Measurements from ENCODE around the gene TCEAL7. TPM values are rescaled to one million over a fixed set of nuclear protein-coding genes. Genes with fewer than 3 reads are reported as not detected.
"Not testable (repeated sequence)": the region's sequence is repeated elsewhere in the genome, so short reads cannot be mapped to it uniquely, and the experiment has no call there.

Gene TCEAL7
- total and polyA plus RNA-seq, 2 of the 4 experiments (the other 2 are of a cell fraction) = 6.5 to 15.4 TPM

- ATAC-seq (ENCODE audit: low read depth); H3K4me1 ChIP-seq (ENCODE audit: control insufficient read depth, insufficient read depth, low read length); H3K9me3 ChIP-seq (ENCODE audit: control insufficient read depth, insufficient read depth, low read length); H3K4me3 ChIP-seq (ENCODE audit: insufficient read depth, low read depth, low read length); H3K23ac ChIP-seq (ENCODE audit: low read depth, low read length); H3K79me1 ChIP-seq (ENCODE audit: low read depth in 1 of 2, low read length in 2 of 2); H4K5ac ChIP-seq (ENCODE audit: low read depth, low read length); H4K91ac ChIP-seq (ENCODE audit: insufficient read depth, low read depth, low read length); H3K9ac ChIP-seq (ENCODE audit: low read depth, low read length); H3K9me1 ChIP-seq (ENCODE audit: insufficient read depth, low read length); H2BK20ac ChIP-seq (ENCODE audit: low read depth, low read length); H3K4me2 ChIP-seq (ENCODE audit: low read depth, low read length); dilution Hi-C loops (cut with HindIII; ENCODE audit: low sequenced_read_pairs, unreplicated experiment); H3K56ac ChIP-seq (ENCODE audit: extremely low read depth, insufficient read depth, low read length); in situ Hi-C loops (cut with MboI; ENCODE audit: low sequenced_read_pairs); H3K27ac ChIP-seq (ENCODE audit: insufficient read depth, low read length); DNase-seq; H2AFZ ChIP-seq (replicated peaks; ENCODE audit: low read length, poor library complexity); H4K20me1 ChIP-seq (ENCODE audit: insufficient read depth, low read length); H3K18ac ChIP-seq (ENCODE audit: low read depth, low read length); H4K8ac ChIP-seq (ENCODE audit: low read depth in 2 of 2, low read length in 2 of 2); H2BK120ac ChIP-seq (ENCODE audit: low read depth, low read length); BruUV-seq (replicated peaks); H3K14ac ChIP-seq (replicated peaks; ENCODE audit: low read depth, low read length); H2AK5ac ChIP-seq (ENCODE audit: low read depth, low read length); H3K4ac ChIP-seq (ENCODE audit: low read depth, low read length); H3K27me3 ChIP-seq (ENCODE audit: control insufficient read depth, insufficient read depth, low read length); H2BK15ac ChIP-seq (ENCODE audit: low read depth, low read length); H2AK9ac ChIP-seq (replicated peaks; ENCODE audit: low read depth, low read length, poor library complexity); H3K36me3 ChIP-seq (ENCODE audit: control insufficient read depth, insufficient read depth, low read length); H2BK5ac ChIP-seq (ENCODE audit: low read depth, low read length, poor library complexity, severe bottlenecking): not testable (repeated sequence)
- intact Hi-C loops (cut with micrococcal nuclease) = loop anchor here (5.0 kb wide), 1 partner anchor 103 kb away; no protein-coding TSS in a partner anchor
- CTCF ChIA-PET = interaction anchor here (1.5 kb wide), 1 partner anchor 50 kb away, joined by 3 read pairs; no protein-coding TSS in a partner anchor
- POLR2A ChIA-PET (ENCODE audit: unreplicated experiment) = interaction anchor here (1.0 kb wide), 1 partner anchor 8 kb away, joined by 3 read pairs; no protein-coding TSS in a partner anchor
- no CpG with 5 or more reads among the region's 3 CpGs for WGBS, 2 experiments (ENCODE audit: extremely low coverage in 2 of 2, insufficient read length in 1 of 2)
Observed at GRCh38 chrX:103359605-103360004, 29.6 kb downstream of the TCEAL7 start.

Measured in IMR-90 (cell line).